Measurements from ENCODE around the gene TEAD4.
"Not testable (repeated sequence)": the region's sequence is repeated elsewhere in the genome, so short reads cannot be mapped to it uniquely, and the experiment has no call there.

Gene TEAD4

GRCh38 chr12:3048540-3048939 lies 89.3 kb downstream of the TEAD4 start:
- DNase-seq (ENCODE audit: low spot score): no peak

- DNase-seq (ENCODE audit: low spot score): no peak
Observed at GRCh38 chr12:3049176-3049575, 90.0 kb downstream of the TEAD4 start.

- DNase-seq (ENCODE audit: low spot score): no peak
Observed at GRCh38 chr12:3049611-3050249, 90.5 kb downstream of the TEAD4 start.

- DNase-seq (ENCODE audit: low spot score): no peak
Observed at GRCh38 chr12:3054374-3054773, 95.2 kb downstream of the TEAD4 start.

- DNase-seq (ENCODE audit: low spot score): no peak
Observed at GRCh38 chr12:3055026-3055703, 96.0 kb downstream of the TEAD4 start.

- DNase-seq (ENCODE audit: low spot score): no peak
Observed at GRCh38 chr12:3055704-3056467, 96.7 kb downstream of the TEAD4 start.

- no peak for DNase-seq (ENCODE audit: low spot score)
Observed at GRCh38 chr12:3061059-3061458, 101.9 kb downstream of the TEAD4 start.

GRCh38 chr12:3061501-3062215 lies 102.5 kb downstream of the TEAD4 start:
- DNase-seq (ENCODE audit: low spot score): no peak

- DNase-seq (ENCODE audit: low spot score): no peak
Observed at GRCh38 chr12:3065300-3065699, 106.1 kb downstream of the TEAD4 start.

GRCh38 chr12:3065846-3066245 lies 106.6 kb downstream of the TEAD4 start:
- DNase-seq (ENCODE audit: low spot score): not testable (repeated sequence)

- no peak for DNase-seq (ENCODE audit: low spot score)
Observed at GRCh38 chr12:3069714-3070113, 110.5 kb downstream of the TEAD4 start.

GRCh38 chr12:3071107-3071506 lies 111.9 kb downstream of the TEAD4 start:
- DNase-seq (ENCODE audit: low spot score): no peak

- no peak for DNase-seq (ENCODE audit: low spot score)
Observed at GRCh38 chr12:3071710-3072109, 112.5 kb downstream of the TEAD4 start.

GRCh38 chr12:3073438-3074250 lies 114.4 kb downstream of the TEAD4 start:
- DNase-seq (ENCODE audit: low spot score): peak; percentile 94

- DNase-seq (ENCODE audit: low spot score): no peak
Observed at GRCh38 chr12:3075315-3075714, 116.1 kb downstream of the TEAD4 start.

GRCh38 chr12:3076730-3077571 lies 117.8 kb downstream of the TEAD4 start, which contains the start of gene TSPAN9:
Gene TSPAN9 (plus strand): TSS chr12:3077379. CDS start chr12:3201194, 123,815 bp downstream.
- peak; percentile 91 for DNase-seq (ENCODE audit: low spot score)

- DNase-seq (ENCODE audit: low spot score): no peak
Observed at GRCh38 chr12:3077572-3078081, 118.4 kb downstream of the TEAD4 start.

- DNase-seq (ENCODE audit: low spot score): no peak
Observed at GRCh38 chr12:3078086-3078820, 119.1 kb downstream of the TEAD4 start.

GRCh38 chr12:3081091-3081490 lies 121.9 kb downstream of the TEAD4 start:
- DNase-seq (ENCODE audit: low spot score): no peak

GRCh38 chr12:3081886-3082285 lies 122.7 kb downstream of the TEAD4 start:
- no peak for DNase-seq (ENCODE audit: low spot score)

All from ecto neural progenitor cell (in vitro differentiated cells).